CMK (cell line): ENCODE measurements around the gene ACTL7B.
A peak's percentile ranks its signal among the peaks of the same experiment; 100 is the strongest.
"Not testable (repeated sequence)": the region's sequence is repeated elsewhere in the genome, so short reads cannot be mapped to it uniquely, and the experiment has no call there.

Source experiments
- DNase-seq: peaks from one replicate; pipeline ENCODE4 v3.0.0-alpha.2; 2010; ENCODE audit warnings: low read depth

The ACTL7B gene

DNA sequence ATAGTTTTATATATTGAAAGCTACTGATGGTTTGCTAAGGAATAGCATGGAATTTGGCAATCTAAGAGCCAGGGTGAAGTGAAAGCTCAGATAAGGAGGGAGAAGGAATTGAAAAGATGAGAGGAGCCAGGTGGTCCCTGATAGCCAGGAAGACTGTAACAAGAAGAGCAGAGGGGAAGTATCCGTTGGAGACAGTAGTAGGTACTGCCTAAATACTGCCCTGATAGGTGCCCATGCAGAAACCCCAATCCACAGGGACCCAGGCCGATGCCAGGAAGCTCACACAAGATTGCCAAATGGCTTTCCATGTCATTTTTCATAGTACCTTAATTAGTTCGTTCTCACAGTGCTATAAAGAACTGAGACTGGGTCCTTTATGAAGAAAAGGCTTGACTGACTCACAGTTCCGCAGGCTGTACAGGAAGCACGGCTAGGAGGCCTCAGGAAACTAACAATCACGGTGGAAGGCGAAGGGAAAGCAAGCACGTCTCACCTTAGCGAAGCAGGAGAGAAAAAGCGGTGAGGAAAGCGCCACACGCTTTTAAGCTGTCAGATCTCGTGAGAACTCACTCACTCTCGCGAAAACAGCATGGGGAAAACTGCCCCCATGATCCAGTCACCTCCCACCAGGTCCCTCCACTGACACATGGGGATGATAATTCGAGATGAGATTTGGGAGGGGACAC is 13.0 kb downstream of the ACTL7B start:
- DNase-seq, result no peak

- DNase-seq, result not testable (repeated sequence)
These were observed 16.2 kb downstream of the ACTL7B start for GRCh38 chr9:108839561-108839960.

DNA sequence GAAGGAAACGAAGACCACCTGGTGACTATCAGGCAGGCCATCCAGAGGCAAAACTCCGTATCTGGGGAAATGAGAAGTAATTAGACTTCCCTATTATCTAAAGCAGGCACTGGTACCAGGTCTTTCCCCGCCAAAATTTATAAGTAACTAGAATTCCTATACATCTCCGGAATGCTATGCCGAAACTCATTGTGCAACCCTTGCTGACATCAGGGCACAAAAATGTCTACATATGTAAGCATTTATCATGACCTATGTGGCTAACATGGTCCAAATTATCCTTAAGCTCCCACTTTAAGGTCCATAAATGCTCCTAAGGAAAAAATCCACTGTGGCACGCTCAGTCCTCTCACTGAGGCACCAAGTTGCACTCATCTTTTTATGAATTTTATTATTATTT is 17.8 kb downstream of the ACTL7B start:
- no peak for DNase-seq

DNA sequence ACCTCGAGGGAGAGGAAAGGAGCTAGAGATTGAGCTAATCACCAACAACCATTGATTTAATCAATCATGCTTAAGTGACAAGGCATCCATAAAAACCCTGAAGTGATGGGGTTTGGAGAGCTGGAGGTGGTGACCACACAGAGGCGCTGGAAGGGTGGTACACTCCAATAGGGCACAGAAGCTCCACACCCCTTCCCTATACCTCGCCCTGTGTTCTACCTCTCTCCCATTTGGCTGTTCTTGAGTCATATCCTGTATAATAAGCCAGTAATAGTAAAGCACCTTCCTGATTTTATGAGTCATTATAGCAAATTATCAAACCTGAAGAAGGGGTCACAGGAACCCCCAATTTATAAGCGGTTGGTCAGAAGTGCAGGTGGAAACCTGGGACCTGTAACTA is 18.3 kb downstream of the ACTL7B start:
- DNase-seq, result no peak

DNA sequence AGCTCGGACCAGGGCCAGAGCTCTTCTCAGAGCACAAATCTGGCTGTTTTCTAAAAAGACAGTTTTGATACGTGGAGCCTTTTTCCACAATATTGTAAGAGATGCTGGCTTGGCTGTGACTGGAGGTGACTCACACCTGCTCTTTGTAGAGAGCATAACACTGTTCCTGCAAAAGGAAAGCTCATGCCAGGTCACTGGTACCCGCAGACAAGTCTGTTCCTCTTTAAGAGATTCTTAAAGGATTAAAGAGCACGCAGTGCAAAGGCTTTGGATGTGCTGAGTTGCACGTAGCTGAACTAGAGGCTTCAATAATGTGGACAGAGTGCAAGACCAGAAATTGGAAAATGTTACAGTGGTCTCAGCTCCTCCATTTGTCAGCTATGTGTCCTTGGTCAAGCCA is 19.0 kb downstream of the ACTL7B start:
- no peak for DNase-seq

GRCh38 chr9:108836319-108836718 is 19.5 kb downstream of the ACTL7B start:
- no peak for DNase-seq

- no peak for DNase-seq
These were observed 20.0 kb downstream of the ACTL7B start for GRCh38 chr9:108835831-108836230.

DNA sequence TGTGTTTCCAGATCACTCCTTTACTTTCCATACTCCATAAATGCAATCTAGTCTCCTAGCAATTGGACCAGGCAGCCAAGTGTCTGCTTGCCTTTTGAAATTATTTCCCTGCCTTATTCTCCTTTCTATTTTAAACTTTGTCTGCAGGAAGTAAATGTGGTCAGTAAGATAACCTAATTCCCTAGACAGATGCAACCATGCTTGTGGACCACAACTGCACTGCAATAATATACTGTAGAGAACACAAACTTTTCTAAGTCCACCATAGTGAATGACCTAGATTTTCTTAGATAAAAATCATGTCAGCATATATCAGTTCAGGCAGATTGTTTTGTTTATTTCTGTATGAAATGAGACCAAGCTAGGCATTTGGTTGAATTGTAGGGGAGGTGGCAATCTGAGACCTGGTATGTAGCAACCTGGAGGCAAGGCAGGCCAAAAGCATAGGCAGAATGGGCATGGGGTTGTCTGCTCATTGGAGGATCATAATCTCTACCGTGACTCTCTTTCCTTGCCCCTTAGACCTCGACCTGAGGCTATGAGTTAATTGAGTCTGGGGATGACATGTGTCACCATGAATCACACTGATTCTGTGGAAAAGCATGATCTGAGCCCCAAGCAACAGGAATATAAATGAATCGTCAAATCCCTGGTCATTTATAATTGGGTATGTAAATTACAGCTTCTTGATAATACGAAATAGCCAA is 20.7 kb downstream of the ACTL7B start:
- DNase-seq, result peak; percentile 2

- no peak for DNase-seq
These were observed 23.6 kb downstream of the ACTL7B start for GRCh38 chr9:108832179-108832500.

GRCh38 chr9:108831496-108832178 is 24.1 kb downstream of the ACTL7B start:
- no peak for DNase-seq

- no peak for DNase-seq
These were observed 25.5 kb downstream of the ACTL7B start for GRCh38 chr9:108830272-108830671.

DNA sequence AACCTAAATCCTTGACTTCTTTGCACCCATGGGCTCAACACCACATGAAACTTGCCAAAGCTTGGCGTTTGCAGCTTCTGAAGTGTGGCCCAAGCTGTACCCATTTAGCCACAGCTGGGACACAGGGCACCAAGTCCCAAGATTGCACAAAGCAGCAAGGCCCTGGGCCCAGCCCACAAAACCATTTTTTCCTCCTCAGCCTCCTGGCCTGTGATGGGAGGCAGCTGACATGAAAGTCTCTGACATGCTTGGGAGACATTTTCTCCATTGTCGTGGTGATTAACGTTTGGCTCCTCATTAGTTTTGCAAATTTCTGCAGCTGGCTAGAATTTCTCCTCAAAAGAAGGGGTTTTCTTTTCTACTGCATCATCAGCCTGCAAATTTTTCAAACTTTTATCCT is 32.0 kb downstream of the ACTL7B start:
- no peak for DNase-seq

DNA sequence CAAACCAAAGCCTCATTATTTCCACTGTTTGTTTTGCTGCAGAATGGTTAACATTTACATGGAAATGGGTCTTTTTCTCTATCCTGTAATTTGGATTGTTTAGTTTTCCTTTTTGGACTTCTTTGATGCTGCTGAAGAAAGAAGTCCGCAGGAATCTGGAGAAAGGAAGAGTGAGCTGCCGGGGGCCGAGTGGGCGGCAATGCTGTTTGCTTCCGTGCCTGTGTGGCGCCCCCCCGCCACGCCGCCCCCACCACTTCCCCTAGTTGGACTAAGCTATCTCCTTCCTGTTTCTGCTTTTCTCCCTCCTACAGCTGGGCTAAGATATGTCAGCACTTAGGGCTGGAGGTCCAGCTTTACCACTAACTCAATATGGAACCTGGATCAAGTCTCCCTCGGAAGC is 39.7 kb downstream of the ACTL7B start:
- DNase-seq, result peak; percentile 17

- DNase-seq, result no peak
These were observed 40.6 kb downstream of the ACTL7B start for GRCh38 chr9:108815156-108815555.

- no peak for DNase-seq
These were observed 41.7 kb downstream of the ACTL7B start for GRCh38 chr9:108813951-108814601.

GRCh38 chr9:108812396-108813025 is 43.3 kb downstream of the ACTL7B start:
- no peak for DNase-seq

DNA sequence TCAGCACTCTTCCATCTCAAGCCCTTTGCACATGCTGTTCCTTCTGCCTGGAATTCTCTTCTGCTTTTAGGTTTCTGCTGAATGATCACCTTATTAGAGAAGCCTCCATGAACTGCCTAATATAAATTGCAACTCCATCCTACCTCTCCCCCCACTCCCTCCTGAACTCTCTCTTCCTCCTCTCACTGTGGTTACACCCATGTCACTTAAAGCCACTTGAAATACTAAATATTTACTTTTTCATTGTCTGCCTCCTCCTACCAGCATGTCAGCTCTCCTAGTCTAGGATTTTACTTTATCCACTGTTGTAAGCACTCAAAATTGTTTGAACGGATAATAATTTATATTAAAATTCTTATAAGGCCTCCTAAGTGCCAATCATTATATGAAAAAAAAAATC is 43.8 kb downstream of the ACTL7B start:
- no peak for DNase-seq

DNA sequence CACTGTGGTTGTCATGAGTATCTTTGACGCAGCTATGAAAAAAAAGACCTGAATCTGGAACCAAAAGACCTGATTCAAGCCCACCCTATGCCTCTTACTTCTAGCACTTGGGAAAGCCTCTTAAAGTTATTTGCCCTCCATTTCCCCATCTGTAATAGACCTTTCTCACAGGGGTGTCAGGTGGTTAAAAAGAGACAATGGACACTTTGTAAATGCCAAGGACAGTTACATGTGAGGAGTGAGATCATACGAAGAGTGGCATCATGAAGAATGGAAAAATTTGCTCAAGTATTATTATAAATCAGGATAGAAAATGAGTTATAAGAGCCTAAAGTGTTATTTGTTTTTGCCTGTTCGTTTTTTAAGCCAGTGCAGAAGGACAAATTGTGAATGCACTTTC is 46.5 kb downstream of the ACTL7B start:
- no peak for DNase-seq
